Adrenal gland (tissue), 12 donors: ENCODE results near the gene MEIS3. TPM values are rescaled to one million over a fixed set of nuclear protein-coding genes. Genes with fewer than 3 reads are reported as not detected.
A peak's percentile ranks its signal among the peaks of the same experiment; 100 is the strongest.

Experiments
- DNase-seq, 7 donors: peaks; one replicate each; pipeline ENCODE4 v3.0.0-alpha.2; 2019 to 2020
- H3K27ac ChIP-seq, 5 donors: fragments of 200-600 bp; sonication (generic) in 4 of 5; 1 replicate in 3 of 5; 2 replicates in 2 of 5; pipeline versions ENCODE4 v1.5.1 to v1.8.0; 2016 to 2020; ENCODE audit warnings: mild to moderate bottlenecking in 1 of 5
- H3K27me3 ChIP-seq: fragments of 200-600 bp; 2 replicates; pipeline ENCODE4 v1.8.0; 2021
- H3K36me3 ChIP-seq, 2 donors: fragments of 200-600 bp; replicated peaks in 1 of 2; 1 replicate in 1 of 2; 2 replicates in 1 of 2; pipeline versions ENCODE4 v1.5.1 to v1.8.0; 2018 to 2022
- H3K4me1 ChIP-seq, 2 donors: fragments of 200-600 bp; replicated peaks in 1 of 2; 1 replicate in 1 of 2; 2 replicates in 1 of 2; pipeline versions ENCODE4 v1.5.1 to v1.8.0; 2018 to 2021
- H3K4me3 ChIP-seq, 4 donors: fragments of 200-600 bp; sonication (generic) in 3 of 4; one replicate each; pipeline ENCODE4 v1.5.1; 2016 to 2018
- H3K9me3 ChIP-seq, 3 donors: fragments of 200-600 bp; sonication (generic) in 1 of 3; replicated peaks in 1 of 3; 1 replicate in 2 of 3; 2 replicates in 1 of 3; pipeline versions ENCODE4 v1.5.1 to v1.8.0; 2016 to 2021
- POLR2A ChIP-seq, 2 donors: fragments of 450-650 bp; IDR thresholded peaks; one replicate each; pipeline ENCODE4 v1.6.1; 2017; ENCODE audit warnings: antibody characterized with exemption in 2 of 2, mild to moderate bottlenecking in 2 of 2, moderate library complexity in 1 of 2
- WGBS, 4 donors: extraction: QIAGEN DNeasy Blood & Tissue Kit in 2 of 4; methylation state at CpG; one replicate each; pipeline versions ENCODE4 v1.1.5 to v1.1.7; 2013 to 2017; 5-methylcytosine and 5-hydroxymethylcytosine counted together
- intact Hi-C, 2 donors: fragments of 100-400 bp; cut with DNase I; formaldehyde crosslinking; loops; one replicate each; pipeline versions ENCODE4 v1.14.1 to v1.15.0; 2022 to 2023
- polyA plus RNA-seq, 3 donors: library from polyadenylated mRNA; stranded (reverse); fragments of 200-250 nt in 2 of 3; fragments of 350-450 nt in 1 of 3; fragmentation: Illumina TruSeq in 1 of 3; extraction: RNeasy Lipid Tissue Mini Kit (QIAGEN cat#74804) in 1 of 3; gene quantifications; one replicate each; pipeline ENCODE4 v1.2.3, GENCODE V29; 2013 to 2014
- total RNA-seq, 9 donors: library from RNA; depleted of rRNA in 4 of 9; stranded (reverse); fragments of >200 nt in 4 of 9; fragments of 120-200 nt in 1 of 9; fragmentation: NEBNext Ultra II Directional in 1 of 9; extraction: Animal tissue kit (Norgen Biotek cat#: 25700) in 1 of 9; gene quantifications; one replicate each; pipeline versions ENCODE4 v1.1.0 to v1.2.4, GENCODE V29; 2013 to 2023
- TF ChIP-seq, protein P1 (sequence below), 6 experiments: fragments of 450-650 bp in 4 of 6; fragments of 200-600 bp in 2 of 6; sonication (generic) in 1 of 6; IDR thresholded peaks; 1 replicate in 5 of 6; 2 replicates in 1 of 6; pipeline versions ENCODE4 v1.5.1 to v1.8.0; 2016 to 2021; ENCODE audit warnings: antibody characterized with exemption in 6 of 6, mild to moderate bottlenecking in 2 of 6, moderate library complexity in 1 of 6
- donor health status: healthy with polysubstance abuse.
- donor health status: Bipolar disorder and iron deficiency.
- donor health status: DM: yes; HTN: yes; CAD: no.
- donor health status: DM: no; HTN: no; CAD: no.
- donor health status: DM: no; HTN: no; CAD: no.
- donor health status: DM: yes; HTN: yes; CAD: no.

MEIS3 gene
- total and polyA plus RNA-seq, 12 donors: 2.1 to 15.5 (median 5.1) TPM

DNA sequence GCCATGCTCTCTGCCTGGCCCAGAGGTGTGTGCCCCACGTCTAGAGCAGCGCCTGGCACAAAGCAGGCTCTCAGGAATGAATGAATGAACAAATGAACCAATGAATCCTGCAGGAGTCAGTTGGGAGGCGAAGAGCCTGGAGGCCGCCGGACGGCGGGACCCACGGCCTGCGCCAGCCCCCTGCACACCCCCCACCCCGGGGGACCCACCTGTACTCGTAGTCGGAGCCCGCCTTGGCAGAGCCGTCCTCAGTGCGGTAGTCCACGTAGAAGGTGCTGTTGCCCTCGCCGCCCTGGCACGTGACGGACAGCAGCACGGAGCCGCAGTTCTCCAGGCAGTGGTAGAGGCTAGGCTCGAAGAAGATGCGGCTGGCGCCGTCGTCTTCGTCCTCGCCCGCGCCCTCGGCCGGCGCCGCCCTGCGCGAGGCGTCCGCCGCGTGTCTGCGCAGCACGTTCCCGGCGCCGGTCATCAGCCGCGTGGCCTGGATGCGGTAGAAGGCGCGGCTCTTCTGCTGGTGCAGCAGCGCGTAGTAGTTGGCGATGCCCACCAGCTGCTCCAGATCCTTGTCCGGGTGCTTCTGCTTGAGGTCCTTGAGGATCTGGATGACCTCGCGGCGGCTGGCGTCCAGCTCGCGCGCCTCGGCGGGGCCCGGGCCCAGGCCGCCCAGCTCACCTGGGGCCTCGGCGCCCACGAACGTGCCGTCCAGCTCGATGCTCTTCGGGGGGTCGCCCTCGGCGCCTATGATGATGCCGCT, 37.6 kb upstream of the MEIS3 start:
- H3K27me3 ChIP-seq: peaks cover 29% of the 10 kb centered on the region
- intact Hi-C loops: no loop called here
- H3K9me3 ChIP-seq: peaks cover 0 to 9% (median 0%) of the 10 kb centered on the region in 3 donors
- H3K4me3 ChIP-seq: peak overlapping the region in 1 of 4 donors; percentile 5
- 24 to 87% (median 54%) methylated on average over 3 to 77 of the region's 77 CpGs for WGBS, 4 donors
- DNase-seq: no peak
- H3K27ac ChIP-seq: no peak overlapping the region
- H3K36me3 ChIP-seq: no peaks in the 10 kb centered on the region
- H3K4me1 ChIP-seq: peaks cover 0 to 6% of the 10 kb centered on the region in 2 donors
- TF ChIP-seq, protein P1, sequence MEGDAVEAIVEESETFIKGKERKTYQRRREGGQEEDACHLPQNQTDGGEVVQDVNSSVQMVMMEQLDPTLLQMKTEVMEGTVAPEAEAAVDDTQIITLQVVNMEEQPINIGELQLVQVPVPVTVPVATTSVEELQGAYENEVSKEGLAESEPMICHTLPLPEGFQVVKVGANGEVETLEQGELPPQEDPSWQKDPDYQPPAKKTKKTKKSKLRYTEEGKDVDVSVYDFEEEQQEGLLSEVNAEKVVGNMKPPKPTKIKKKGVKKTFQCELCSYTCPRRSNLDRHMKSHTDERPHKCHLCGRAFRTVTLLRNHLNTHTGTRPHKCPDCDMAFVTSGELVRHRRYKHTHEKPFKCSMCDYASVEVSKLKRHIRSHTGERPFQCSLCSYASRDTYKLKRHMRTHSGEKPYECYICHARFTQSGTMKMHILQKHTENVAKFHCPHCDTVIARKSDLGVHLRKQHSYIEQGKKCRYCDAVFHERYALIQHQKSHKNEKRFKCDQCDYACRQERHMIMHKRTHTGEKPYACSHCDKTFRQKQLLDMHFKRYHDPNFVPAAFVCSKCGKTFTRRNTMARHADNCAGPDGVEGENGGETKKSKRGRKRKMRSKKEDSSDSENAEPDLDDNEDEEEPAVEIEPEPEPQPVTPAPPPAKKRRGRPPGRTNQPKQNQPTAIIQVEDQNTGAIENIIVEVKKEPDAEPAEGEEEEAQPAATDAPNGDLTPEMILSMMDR (IDR thresholded peaks at IDR 0.05): no peak
- TF ChIP-seq POLR2A (IDR thresholded peaks at IDR 0.05): no peak

DNA sequence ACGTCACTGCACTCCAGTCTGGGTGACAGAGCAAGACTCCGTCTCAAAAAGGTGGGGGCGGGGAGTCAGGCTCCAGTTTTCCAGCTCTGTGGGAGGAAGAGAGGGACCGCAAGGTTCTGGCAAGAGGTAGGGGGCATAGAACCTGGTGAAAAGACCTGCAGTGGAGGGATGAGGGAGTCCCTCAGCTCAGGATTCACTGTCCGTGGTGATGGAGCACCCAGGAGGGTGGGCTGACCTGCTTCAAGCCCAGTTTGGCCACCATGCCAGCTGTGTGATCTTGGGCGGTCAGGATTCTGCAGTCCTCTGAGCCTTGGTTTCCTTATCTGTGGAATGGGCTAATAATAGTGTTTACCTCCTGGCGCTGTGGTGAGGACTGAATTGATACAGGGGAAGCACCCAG, 31.2 kb upstream of the MEIS3 start:
- Histone ChIP-seq H3K4me1 (peaks cover 5 to 9% of the 10 kb centered on the region in 2 donors), H3K27me3 (peaks cover 25% of the 10 kb centered on the region), H3K27ac (no peak overlapping the region), H3K4me3 (no peak overlapping the region), H3K36me3 (no peaks in the 10 kb centered on the region), H3K9me3 (peaks cover 0 to 2% (median 0%) of the 10 kb centered on the region in 3 donors)
- no peak for DNase-seq
- WGBS, 4 donors: 54 to 68% (median 62%) methylated on average over 7 of the region's 7 CpGs
- TF ChIP-seq, protein P1 (IDR thresholded peaks at IDR 0.05): no peak
- no peak for TF ChIP-seq POLR2A (IDR thresholded peaks at IDR 0.05)
- intact Hi-C loops: no loop called here

DNA sequence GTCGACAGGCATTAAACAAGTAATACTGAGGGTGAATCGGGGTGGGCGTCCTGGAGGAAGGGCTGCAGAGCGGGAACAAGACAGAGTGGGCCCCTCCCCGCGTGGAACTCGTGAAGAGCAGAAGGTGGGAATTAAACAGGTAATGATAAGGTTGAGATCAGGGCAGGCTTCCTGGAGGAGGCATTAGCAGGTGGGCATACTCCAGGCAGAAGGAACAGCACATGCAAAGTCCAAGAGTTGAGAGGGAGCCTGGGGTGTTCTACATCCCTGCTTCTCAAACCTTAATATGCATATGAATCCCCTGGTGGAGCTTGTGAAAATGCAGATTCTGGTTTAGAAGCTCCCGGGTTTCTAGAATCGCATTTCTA, 29.0 kb upstream of the MEIS3 start:
- H3K27me3 ChIP-seq: peaks cover 42% of the 10 kb centered on the region
- intact Hi-C loops: no loop called here
- no peaks in the 10 kb centered on the region for H3K36me3 ChIP-seq
- H3K9me3 ChIP-seq: no peaks in the 10 kb centered on the region
- no peak overlapping the region for H3K4me3 ChIP-seq
- TF ChIP-seq POLR2A (IDR thresholded peaks at IDR 0.05): no peak
- TF ChIP-seq, protein P1 (IDR thresholded peaks at IDR 0.05): no peak
- no peak for DNase-seq
- no peak overlapping the region for H3K27ac ChIP-seq
- 25 to 30% (median 28%) methylated on average over 9 of the region's 9 CpGs for WGBS, 4 donors
- H3K4me1 ChIP-seq: peaks cover 5 to 9% of the 10 kb centered on the region in 2 donors

DNA sequence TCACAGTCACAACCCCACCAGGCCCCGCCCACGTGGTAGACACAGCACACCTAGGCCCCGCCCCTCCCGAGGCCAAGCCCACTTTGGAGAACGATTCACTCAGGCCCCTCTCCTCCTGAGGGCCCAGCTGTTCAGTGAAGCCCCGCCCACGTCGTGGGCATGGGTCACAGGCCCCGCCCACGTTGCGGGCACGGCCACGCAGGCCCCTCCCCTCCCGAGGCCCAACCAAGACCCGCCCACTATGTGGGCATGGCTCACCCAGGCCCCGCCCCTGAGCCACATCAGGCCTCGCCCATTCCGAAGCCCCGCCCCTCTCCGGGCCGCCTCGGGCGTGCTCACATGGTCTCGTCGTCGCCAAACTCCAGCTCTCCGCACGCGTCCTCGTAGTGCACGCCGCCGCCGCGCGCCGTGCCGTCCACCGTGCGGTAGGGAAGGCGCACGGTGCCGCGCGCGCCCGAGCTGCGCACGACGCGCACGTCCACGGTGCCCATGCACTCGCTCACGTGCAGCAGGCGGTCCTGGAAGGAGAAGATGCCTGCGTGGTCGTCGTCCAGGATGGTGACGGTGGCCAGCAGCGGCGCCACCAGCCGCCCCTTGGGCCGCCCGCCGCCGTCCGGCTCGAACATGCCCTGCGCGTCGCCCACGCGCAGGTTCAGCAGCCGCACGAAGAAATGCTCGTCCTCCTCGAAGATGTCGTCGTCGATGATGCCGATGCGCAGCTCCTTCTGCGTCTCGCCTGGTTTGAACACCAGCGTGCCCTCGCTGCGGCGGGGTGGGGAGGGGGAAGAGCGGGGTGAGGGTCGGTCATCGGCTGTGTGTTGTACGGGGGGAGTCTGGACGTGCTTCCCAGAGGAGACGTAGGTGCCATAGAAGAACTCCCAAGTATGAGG, 28.4 kb upstream of the MEIS3 start:
- Histone ChIP-seq H3K36me3 (no peaks in the 10 kb centered on the region), H3K9me3 (no peaks in the 10 kb centered on the region), H3K27me3 (peaks cover 43% of the 10 kb centered on the region), H3K27ac (no peak overlapping the region), H3K4me3 (peak overlapping the region in 1 of 4 donors; percentile 22), H3K4me1 (peaks cover 5 to 9% of the 10 kb centered on the region in 2 donors)
- 3 to 6% (median 5%) methylated on average over 24 to 95 of the region's 95 CpGs for WGBS, 4 donors
- TF ChIP-seq POLR2A (IDR thresholded peaks at IDR 0.05): no peak
- peak; percentile 46 to 84 (median 60) for DNase-seq
- intact Hi-C loops: no loop called here
